UCSD-AML1 (cell line): ENCODE results near the gene MPP2.

Source experiments
- DNase-seq: peaks from one replicate; lab custom pipeline; 2025; ENCODE audit not compliant: unreplicated experiment; lab: John Stamatoyannopoulos, UW

MPP2 gene

GRCh38 chr17:43825567-43825966 is 81.8 kb downstream of the MPP2 start:
- DNase-seq, result no peak
